HG02943 (cell line): ENCODE measurements around the gene KCNJ5.
"Not testable (repeated sequence)": the region's sequence is repeated elsewhere in the genome, so short reads cannot be mapped to it uniquely, and the experiment has no call there.

Source experiments
- ATAC-seq: cut with Tn5 transposase; IDR thresholded peaks from one replicate; pipeline ENCODE4 v1.9.1; 2021; ENCODE audit warnings: mild to moderate bottlenecking, low read depth, moderate library complexity; ENCODE audit not compliant: unreplicated experiment

KCNJ5 gene

GRCh38 chr11:128909438-128910125 lies 18.4 kb downstream of the KCNJ5 start:
- no peak for ATAC-seq

DNA sequence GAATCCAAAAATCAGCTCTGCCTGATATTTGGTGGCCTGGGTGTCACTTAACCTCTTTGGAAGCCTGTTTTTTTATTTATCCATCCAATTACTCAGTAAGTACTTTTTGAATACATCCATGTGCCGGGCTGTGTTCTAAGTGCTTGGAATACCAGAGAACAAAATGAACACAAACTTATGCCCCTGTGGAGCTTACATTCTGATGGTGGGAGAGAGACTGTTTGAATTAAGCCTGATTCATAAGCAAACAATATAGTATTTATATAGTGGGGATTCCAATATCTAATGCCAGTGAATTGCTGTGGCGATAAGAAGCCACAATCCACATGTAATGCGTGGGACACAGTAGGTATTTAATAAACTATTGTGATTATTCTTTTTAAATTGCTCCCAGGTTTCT lies 19.4 kb downstream of the KCNJ5 start:
- ATAC-seq, result no peak

DNA sequence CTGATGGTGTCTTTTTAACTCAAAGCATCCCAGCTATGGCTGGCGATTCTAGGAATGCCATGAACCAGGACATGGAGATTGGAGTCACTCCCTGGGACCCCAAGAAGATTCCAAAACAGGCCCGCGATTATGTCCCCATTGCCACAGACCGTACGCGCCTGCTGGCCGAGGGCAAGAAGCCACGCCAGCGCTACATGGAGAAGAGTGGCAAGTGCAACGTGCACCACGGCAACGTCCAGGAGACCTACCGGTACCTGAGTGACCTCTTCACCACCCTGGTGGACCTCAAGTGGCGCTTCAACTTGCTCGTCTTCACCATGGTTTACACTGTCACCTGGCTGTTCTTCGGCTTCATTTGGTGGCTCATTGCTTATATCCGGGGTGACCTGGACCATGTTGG lies 20.1 kb downstream of the KCNJ5 start:
- ATAC-seq, result no peak

GRCh38 chr11:128911701-128912100 lies 20.5 kb downstream of the KCNJ5 start:
- no peak for ATAC-seq

DNA sequence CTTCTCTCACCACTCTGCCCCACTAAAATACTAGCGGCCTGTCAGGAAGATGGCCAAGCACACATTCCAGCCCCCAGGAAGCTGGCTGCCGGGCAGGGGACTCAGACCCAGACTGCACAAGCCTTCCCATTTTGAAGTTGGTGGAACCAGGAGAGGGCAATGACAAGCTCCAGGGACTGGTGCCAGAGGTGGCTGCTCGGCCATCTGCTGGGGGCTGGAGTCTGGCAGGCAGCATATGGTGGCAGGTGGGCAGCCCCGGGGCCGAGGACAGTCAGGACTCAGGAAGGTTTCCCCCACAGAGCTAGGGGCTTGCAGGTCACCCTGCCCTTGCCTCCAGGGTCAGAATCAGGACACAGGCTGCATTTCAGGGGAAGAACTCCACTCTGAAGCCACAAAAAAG lies 22.6 kb downstream of the KCNJ5 start:
- no peak for ATAC-seq

DNA sequence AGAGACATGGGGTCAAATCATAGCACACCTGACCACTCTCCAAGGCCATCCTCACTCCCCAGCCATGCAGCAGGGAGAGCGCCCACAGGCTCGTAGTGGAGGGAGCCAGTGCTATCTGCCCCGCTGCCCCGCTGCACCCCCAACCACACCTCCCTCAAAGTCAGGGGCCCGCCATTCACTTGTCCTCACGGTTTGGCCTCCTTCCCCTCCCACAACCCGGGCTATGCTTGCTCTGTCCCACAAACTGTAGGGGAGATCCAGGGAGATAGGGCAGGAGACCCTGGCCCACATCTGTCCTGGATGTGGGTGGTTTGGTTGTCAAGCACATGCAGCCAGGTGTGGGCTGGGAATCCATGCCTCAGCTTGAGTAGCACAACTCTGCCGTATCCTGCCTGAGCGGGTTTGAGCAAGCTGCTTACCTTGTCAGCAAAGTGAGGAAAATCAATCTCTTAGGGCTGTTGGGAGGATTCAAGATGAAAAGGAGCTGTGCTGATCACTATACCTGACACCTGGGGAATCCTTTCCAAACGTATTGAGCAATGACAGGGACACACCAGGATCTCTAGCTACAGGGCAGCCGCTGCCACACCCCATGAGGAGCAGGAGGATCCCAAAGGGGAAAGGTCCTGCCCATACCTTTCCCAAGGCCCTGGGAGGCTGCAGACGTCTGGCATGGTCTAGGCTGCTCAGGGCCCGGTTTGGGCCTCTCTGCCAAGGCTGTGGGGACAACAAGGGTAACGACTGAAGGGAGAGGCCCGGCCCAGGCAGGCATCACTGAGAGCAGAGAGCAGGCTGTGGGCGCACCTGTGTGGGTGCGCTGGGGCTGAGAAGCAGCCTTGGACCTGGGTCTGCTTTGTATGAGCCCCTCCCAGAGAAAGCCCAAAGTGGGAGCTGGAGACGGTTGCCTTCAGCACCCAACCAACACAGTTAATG lies 23.3 kb downstream of the KCNJ5 start:
- no peak for ATAC-seq

GRCh38 chr11:128915149-128915521 lies 24.0 kb downstream of the KCNJ5 start:
- no peak for ATAC-seq

- ATAC-seq, result no peak
Measured at GRCh38 chr11:128916037-128916572, 24.9 kb downstream of the KCNJ5 start.

DNA sequence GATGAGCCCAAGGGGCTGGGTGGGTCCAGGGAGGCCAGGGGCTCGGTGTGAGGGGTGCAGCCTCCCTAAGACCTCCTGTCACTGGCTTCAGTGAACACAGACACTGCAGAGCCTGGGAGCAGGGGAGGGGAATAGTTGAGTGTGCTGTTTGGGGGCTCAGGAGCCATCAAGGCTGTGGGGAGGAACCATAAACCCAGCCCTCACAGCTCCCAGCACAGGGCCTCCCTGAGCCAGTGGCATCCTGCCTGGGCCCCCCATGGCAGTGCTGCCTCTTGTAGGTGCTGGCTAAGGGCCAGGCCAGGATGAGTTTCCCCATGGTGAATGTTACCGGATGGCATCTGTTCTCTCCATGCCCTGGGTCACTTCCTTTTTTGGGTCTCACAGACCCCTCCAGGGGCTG lies 25.5 kb downstream of the KCNJ5 start:
- ATAC-seq, result no peak

GRCh38 chr11:128917144-128917724 lies 26.1 kb downstream of the KCNJ5 start:
- ATAC-seq, result no peak

DNA sequence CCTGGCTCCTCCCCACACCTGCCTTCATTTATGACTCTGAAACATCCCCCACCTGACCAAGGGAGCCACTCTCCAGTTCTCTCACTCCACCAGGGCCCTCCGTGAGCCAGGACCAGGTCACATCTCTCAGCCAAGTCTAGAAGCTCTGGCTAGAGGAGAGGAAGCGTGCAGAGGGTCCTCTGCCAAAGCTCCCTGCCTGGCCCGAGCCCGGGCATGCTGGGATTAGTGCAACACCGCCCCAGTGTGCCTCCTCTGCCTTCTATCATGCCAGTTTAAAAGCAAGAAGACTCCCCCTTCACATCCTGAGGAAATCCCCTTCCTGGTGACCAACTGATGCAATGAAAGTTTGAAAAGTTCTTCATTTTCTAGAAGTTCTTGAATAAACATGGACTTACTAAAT lies 28.1 kb downstream of the KCNJ5 start:
- no peak for ATAC-seq

DNA sequence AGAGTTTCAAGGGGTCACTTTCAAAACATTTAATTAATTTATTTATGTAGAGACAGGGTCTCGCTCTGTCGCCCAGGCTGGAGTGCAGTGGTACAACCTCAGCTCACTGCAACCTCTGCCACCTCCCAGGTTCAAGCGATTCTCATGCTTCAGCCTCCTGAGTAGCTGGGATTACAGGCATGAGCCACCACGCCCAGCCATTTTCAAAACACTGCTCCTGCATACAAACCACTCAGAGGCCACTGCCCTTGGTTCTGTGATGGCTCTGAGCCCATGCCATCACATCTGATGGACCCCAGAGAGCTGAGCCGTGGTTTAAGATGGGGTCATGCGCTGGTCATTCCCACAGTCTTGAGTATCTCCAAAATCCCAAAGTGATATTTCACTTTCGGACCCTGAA lies 28.5 kb downstream of the KCNJ5 start:
- ATAC-seq, result not testable (repeated sequence)

- ATAC-seq, result no peak
Measured at GRCh38 chr11:128920666-128921065, 29.5 kb downstream of the KCNJ5 start.

- ATAC-seq, result no peak
Measured at GRCh38 chr11:128921793-128922192, 30.6 kb downstream of the KCNJ5 start.

DNA sequence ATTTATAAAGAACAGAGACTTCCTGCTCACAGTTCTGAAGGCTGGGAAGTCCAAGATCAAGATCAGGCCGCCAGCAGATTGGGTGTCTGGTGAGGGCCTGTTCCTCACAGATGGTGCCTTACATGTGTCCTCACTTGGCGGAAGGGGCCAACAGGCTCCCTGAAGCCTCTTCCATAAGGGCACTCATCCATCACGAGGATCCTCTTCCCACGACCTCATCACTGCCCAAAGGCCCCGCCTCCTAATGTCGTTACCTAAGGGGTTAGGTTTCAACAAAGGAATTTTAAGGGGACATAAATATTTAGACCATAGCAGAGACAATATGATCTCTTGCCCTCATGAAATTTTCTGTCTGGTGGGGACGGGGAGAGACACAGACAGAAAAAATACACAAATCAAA lies 32.9 kb downstream of the KCNJ5 start:
- no peak for ATAC-seq

GRCh38 chr11:128924510-128925249 lies 33.5 kb downstream of the KCNJ5 start:
- ATAC-seq, result no peak

DNA sequence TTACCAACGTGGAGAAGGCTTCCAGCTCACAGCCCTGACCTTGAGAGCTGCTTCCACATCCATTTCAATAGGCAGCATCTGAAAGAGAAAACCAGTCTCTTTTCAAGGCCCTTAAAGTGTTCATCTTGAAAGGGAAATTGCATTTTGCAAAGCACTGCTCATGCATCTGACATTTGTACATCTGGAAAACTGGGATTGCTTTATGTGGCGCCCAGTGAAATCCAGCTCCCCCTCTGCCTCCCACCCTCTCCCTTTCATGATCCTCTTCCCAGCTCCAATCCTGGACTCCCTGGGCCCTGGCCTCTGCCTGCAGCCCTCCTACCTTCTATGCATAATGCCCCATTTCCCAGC lies 34.1 kb downstream of the KCNJ5 start:
- no peak for ATAC-seq

DNA sequence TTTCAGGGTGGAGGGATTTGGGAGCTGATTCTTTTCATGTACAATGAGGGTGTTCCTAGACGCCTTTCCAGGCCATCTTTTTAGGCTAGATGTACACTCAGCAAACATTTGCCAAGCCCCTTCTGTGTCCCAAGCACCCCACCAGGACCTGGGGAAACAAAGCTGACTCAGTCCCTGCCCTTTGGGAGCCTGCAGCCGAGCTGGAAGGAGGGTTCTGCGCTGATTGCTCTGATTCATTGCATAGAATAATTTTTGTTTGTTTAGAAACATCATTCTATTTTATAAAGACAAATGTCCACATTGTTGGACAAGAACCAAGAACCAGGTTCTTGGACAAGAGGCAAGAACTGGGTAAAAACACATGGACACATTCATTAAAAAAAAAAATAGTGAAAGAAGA lies 34.8 kb downstream of the KCNJ5 start:
- no peak for ATAC-seq

DNA sequence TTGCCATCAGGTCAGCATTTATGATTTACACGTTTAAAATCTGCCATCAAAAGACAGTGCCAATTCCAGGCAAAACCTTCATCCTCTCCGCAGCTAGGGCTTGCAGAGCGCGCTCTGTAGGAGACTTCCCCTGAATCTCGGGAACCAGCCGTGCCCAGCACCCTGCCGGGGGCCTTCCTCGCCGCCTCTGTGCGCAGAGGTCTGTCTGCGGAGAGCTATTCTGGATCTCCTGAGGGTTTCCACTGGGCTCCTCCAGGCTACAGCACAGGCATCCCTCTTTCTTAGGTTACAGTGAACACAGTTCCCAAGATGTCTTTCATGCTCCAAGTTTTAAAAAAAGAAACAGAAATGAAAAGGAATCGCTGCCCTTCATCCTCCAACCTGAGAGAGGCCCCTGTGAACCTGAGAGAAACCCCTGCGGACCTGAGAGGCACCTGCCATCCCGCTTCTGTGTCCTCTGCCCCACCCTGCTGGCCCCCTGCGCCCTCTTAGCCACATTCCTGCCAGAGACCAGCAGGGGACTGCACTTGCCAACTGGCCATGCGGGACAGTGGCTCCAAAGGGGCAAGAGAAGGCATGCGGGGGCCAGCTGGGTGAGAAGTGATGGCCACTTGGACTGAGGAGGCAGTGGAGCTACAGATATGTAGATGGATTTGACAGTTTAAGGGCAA lies 35.4 kb downstream of the KCNJ5 start:
- ATAC-seq, result no peak

- ATAC-seq, result no peak
Measured at GRCh38 chr11:128927108-128927461, 35.9 kb downstream of the KCNJ5 start.
